GM23338 (cell line): ENCODE data around the gene TMEM187. TPM values are rescaled to one million over a fixed set of nuclear protein-coding genes. Genes with fewer than 3 reads are reported as not detected.

ENCODE experiments used
- ATAC-seq: fragments of 200-7000 bp; cut with Tn5 transposase; 3 replicates; pipeline ENCODE4 v1.9.1; 2020
- DNase-seq: peaks from one replicate; pipeline ENCODE4 v3.0.0-alpha.2; 2015; ENCODE audit warnings: low spot score
- H2AFZ ChIP-seq: fragments of 200-600 bp; sonication (generic); 2 replicates; pipeline ENCODE4 v1.8.0; 2016; ENCODE audit warnings: antibody characterized with exemption, mild to moderate bottlenecking, moderate library complexity
- H3F3A ChIP-seq: fragments of 200-600 bp; sonication (generic); replicated peaks from 2 replicates; pipeline ENCODE4 v1.8.0; 2017; ENCODE audit warnings: antibody characterized with exemption, mixed run types, low read depth
- H3K27ac ChIP-seq: fragments of 200-600 bp; sonication (generic); 2 replicates; pipeline ENCODE4 v1.6.1; 2016; ENCODE audit warnings: low read depth
- H3K27me3 ChIP-seq: fragments of 200-600 bp; sonication (generic); 2 replicates; pipeline ENCODE4 v1.8.0; 2016; ENCODE audit warnings: mild to moderate bottlenecking, mixed run types, moderate library complexity; ENCODE audit not compliant: insufficient read depth
- H3K36me3 ChIP-seq: fragments of 200-600 bp; sonication (generic); 2 replicates; pipeline ENCODE4 v1.8.0; 2016; ENCODE audit warnings: mild to moderate bottlenecking; ENCODE audit not compliant: insufficient read depth
- H3K4me1 ChIP-seq: fragments of 200-600 bp; sonication (generic); 2 replicates; pipeline ENCODE4 v1.8.0; 2016; ENCODE audit warnings: mild to moderate bottlenecking, moderate library complexity; ENCODE audit not compliant: insufficient read depth
- H3K4me2 ChIP-seq: fragments of 200-600 bp; sonication (generic); 2 replicates; pipeline ENCODE4 v1.7.1; 2017; ENCODE audit warnings: mixed run types
- H3K4me3 ChIP-seq: fragments of 200-600 bp; sonication (generic); 2 replicates; pipeline ENCODE4 v1.6.1; 2016; ENCODE audit warnings: mixed run types
- H3K79me2 ChIP-seq: fragments of 200-600 bp; sonication (generic); replicated peaks from 2 replicates; pipeline ENCODE4 v1.8.0; 2017; ENCODE audit warnings: mild to moderate bottlenecking; ENCODE audit not compliant: insufficient read depth
- H3K9me2 ChIP-seq: fragments of 200-600 bp; sonication (generic); 2 replicates; pipeline ENCODE4 v1.8.0; 2017; ENCODE audit not compliant: insufficient read depth
- H4K20me1 ChIP-seq: fragments of 200-600 bp; sonication (generic); replicated peaks from 2 replicates; pipeline ENCODE4 v1.8.0; 2017; ENCODE audit warnings: mild to moderate bottlenecking; ENCODE audit not compliant: insufficient read depth
- H3K27ac Mint-ChIP-seq: 2 replicates; pipeline ENCODE4 v1.8.0; 2020; ENCODE audit warnings: inconsistent platforms, mild to moderate bottlenecking, moderate library complexity, mixed read lengths
- H3K27me3 Mint-ChIP-seq: 3 replicates; pipeline ENCODE4 v1.8.0; 2022; ENCODE audit warnings: low read depth, mild to moderate bottlenecking, moderate library complexity, mixed read lengths, inconsistent platforms; ENCODE audit not compliant: insufficient read depth, poor library complexity
- H3K36me3 Mint-ChIP-seq: 3 replicates; pipeline ENCODE4 v1.8.0; 2021; ENCODE audit warnings: low read depth, mild to moderate bottlenecking, inconsistent platforms, moderate library complexity, mixed read lengths
- H3K4me1 Mint-ChIP-seq: 3 replicates; pipeline ENCODE4 v1.8.0; 2020; ENCODE audit warnings: mild to moderate bottlenecking, inconsistent platforms, mixed read lengths
- H3K4me3 Mint-ChIP-seq: 3 replicates; pipeline ENCODE4 v1.8.0; 2021; ENCODE audit warnings: moderate library complexity, mild to moderate bottlenecking, inconsistent platforms, mixed read lengths
- H3K9me3 Mint-ChIP-seq: 3 replicates; pipeline ENCODE4 v1.8.0; 2020; ENCODE audit warnings: moderate library complexity, mild to moderate bottlenecking, inconsistent platforms, mixed read lengths
- EZH2phosphoT487 ChIP-seq: fragments of 200-600 bp; sonication (generic); IDR thresholded peaks from one replicate; pipeline ENCODE4 v1.8.1; 2018; ENCODE audit warnings: antibody characterized with exemption; ENCODE audit not compliant: unreplicated experiment
- JUNB ChIP-seq: IDR thresholded peaks from one replicate; pipeline ENCODE4 v1.6.1; 2016; ENCODE audit warnings: antibody characterized with exemption; ENCODE audit not compliant: unreplicated experiment
- NANOG ChIP-seq: IDR thresholded peaks from 2 replicates; pipeline ENCODE4 v1.6.1; 2016; ENCODE audit warnings: antibody characterized with exemption, borderline replicate concordance
- POLR2AphosphoS5 ChIP-seq: IDR thresholded peaks from 2 replicates; pipeline ENCODE4 v1.6.1; 2016; ENCODE audit warnings: antibody characterized with exemption, low read depth
- STAT1 ChIP-seq: IDR thresholded peaks from one replicate; pipeline ENCODE4 v1.6.1; 2016; ENCODE audit warnings: antibody characterized with exemption; ENCODE audit not compliant: unreplicated experiment
- ZNF331 ChIP-seq: fragments of 250-450 bp; sonication (Bioruptor Pico); IDR thresholded peaks from 2 replicates; pipeline ENCODE4 v1.5.0; 2020; ENCODE audit warnings: low read depth, mild to moderate bottlenecking, moderate library complexity
- polyA plus RNA-seq: library from polyadenylated mRNA; unstranded; fragments of >200 nt; fragmentation: Nextera tagmentation; extraction: Ambion mirVana; gene quantifications from 2 replicates; pipeline ENCODE4 v1.2.1, GENCODE V29; 2016
- total RNA-seq: library from RNA; depleted of rRNA; stranded (reverse); fragments of >200 nt; shearing (Covaris generic); gene quantifications from 2 replicates; pipeline ENCODE4 v1.2.3, GENCODE V29; 2014
- TF ChIP-seq, protein P1 (sequence below), 2 experiments: fragments of 200-600 bp in 1 of 2; sonication (generic) in 1 of 2; conservative IDR thresholded peaks; 2 replicates each; pipeline versions ENCODE4 v1.5.1 to v1.6.1; 2016 to 2017; ENCODE audit warnings: antibody characterized with exemption in 2 of 2, low read depth in 2 of 2, mild to moderate bottlenecking in 2 of 2, moderate library complexity in 1 of 2
- TF ChIP-seq, protein P2 (sequence below): fragments of 250-450 bp; sonication (Bioruptor Pico); IDR thresholded peaks from 2 replicates; pipeline ENCODE4 v1.5.0; 2020; ENCODE audit warnings: mild to moderate bottlenecking, moderate library complexity

TMEM187 gene
- total and polyA plus RNA-seq, 2 experiments from 2014 or later, result 2.5 to 4.4 TPM

DNA sequence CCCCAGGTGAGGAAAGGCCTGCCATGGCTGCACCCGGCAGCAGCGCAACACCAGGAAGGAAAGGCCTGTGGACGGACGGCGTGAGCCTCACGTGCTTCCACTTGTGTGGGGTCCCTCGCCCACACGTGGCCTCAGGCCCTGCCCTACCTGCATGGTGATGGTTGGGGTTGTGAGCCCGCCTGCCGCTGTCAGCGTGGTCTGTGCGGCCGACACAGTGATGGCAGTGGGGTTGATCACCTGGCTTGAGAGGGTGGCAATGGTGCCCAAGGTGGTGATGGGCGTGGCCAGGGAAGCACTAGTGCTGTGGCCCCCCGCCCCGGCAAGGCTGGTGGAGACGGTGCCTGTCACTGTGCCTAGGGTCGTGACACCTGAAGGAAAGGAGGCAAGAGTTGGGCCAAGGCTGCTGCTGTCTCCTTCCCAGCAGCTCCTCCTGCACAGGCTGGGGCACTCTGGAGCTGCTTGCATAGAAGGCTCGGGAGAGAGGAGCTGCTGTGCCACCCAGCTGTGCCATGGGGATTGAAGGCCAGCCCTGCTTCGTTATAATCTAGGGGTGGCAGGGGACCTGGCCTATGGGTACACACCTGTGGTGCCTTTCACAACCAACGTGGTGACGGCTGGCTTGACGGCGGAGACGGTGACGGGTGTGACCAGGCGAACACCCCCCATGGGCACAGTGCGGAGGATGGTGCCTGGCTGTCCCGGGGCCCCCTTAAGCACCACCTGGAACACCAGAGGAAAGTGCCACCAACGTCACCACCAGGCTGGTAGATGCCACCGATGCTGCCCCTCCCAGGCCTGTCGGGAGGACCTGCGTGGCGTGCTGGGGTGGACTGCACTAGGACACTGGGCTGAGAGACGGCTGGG, 16.3 kb upstream of the TMEM187 start (continued):
- TF ChIP-seq, protein P1, sequence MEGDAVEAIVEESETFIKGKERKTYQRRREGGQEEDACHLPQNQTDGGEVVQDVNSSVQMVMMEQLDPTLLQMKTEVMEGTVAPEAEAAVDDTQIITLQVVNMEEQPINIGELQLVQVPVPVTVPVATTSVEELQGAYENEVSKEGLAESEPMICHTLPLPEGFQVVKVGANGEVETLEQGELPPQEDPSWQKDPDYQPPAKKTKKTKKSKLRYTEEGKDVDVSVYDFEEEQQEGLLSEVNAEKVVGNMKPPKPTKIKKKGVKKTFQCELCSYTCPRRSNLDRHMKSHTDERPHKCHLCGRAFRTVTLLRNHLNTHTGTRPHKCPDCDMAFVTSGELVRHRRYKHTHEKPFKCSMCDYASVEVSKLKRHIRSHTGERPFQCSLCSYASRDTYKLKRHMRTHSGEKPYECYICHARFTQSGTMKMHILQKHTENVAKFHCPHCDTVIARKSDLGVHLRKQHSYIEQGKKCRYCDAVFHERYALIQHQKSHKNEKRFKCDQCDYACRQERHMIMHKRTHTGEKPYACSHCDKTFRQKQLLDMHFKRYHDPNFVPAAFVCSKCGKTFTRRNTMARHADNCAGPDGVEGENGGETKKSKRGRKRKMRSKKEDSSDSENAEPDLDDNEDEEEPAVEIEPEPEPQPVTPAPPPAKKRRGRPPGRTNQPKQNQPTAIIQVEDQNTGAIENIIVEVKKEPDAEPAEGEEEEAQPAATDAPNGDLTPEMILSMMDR (conservative IDR thresholded peaks at IDR 0.05; ENCODE audit: low read depth in 2 of 2), result no peak
- no peak for TF ChIP-seq ZNF331 (CRISPR knock-in tag)
- no peak for TF ChIP-seq JUNB
- no peak for TF ChIP-seq POLR2AphosphoS5

DNA sequence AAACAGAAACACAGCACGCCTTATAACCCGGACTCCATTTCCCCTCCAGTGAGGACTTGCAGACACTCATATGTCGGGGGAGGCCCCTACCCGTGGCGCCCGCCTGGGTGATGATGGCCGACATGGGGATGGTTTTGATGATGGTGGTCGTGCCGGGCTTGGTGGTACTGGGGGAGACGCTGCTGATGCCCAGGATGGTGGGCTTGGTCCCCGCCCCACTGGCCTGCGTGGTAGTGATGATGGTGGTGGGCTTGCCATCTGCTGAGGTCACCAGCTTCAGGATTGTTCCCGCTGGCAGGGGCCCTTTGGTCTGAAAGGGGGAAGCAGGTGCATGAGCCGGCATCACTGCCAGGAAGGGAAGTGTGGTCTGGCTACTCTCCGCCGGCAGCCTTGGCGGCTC, 15.3 kb upstream of the TMEM187 start:
- no peak for TF ChIP-seq NANOG
- no peak overlapping the region for H2AFZ ChIP-seq
- no peak overlapping the region for H3K27ac Mint-ChIP-seq

DNA sequence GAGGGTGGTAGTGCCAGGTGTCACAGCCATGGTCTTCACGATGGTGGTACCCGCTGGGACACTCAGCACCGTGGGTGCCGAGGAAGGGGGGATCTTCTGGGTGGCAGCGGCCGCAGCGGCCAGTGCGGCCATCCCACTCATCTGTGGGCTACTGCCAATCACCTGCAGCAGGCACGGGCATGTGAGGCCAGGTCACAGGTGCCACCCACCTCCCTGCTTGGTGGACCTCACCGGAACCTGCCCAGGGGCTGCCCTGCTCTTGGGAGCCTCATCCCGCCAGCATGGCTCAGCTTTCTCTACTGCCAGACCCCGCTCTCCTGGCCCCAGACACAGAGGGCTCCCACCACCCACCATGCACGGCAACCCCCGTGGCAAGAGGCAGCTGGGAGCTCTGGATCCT, 13.9 kb upstream of the TMEM187 start:
- peaks cover 83% of the 10 kb centered on the region for H3K36me3 Mint-ChIP-seq
- TF ChIP-seq EZH2phosphoT487 (no peak), JUNB (no peak), POLR2AphosphoS5 (no peak), STAT1 (no peak)
- TF ChIP-seq, protein P1 (conservative IDR thresholded peaks at IDR 0.05; ENCODE audit: low read depth in 2 of 2), result no peak
- TF ChIP-seq, protein P2, sequence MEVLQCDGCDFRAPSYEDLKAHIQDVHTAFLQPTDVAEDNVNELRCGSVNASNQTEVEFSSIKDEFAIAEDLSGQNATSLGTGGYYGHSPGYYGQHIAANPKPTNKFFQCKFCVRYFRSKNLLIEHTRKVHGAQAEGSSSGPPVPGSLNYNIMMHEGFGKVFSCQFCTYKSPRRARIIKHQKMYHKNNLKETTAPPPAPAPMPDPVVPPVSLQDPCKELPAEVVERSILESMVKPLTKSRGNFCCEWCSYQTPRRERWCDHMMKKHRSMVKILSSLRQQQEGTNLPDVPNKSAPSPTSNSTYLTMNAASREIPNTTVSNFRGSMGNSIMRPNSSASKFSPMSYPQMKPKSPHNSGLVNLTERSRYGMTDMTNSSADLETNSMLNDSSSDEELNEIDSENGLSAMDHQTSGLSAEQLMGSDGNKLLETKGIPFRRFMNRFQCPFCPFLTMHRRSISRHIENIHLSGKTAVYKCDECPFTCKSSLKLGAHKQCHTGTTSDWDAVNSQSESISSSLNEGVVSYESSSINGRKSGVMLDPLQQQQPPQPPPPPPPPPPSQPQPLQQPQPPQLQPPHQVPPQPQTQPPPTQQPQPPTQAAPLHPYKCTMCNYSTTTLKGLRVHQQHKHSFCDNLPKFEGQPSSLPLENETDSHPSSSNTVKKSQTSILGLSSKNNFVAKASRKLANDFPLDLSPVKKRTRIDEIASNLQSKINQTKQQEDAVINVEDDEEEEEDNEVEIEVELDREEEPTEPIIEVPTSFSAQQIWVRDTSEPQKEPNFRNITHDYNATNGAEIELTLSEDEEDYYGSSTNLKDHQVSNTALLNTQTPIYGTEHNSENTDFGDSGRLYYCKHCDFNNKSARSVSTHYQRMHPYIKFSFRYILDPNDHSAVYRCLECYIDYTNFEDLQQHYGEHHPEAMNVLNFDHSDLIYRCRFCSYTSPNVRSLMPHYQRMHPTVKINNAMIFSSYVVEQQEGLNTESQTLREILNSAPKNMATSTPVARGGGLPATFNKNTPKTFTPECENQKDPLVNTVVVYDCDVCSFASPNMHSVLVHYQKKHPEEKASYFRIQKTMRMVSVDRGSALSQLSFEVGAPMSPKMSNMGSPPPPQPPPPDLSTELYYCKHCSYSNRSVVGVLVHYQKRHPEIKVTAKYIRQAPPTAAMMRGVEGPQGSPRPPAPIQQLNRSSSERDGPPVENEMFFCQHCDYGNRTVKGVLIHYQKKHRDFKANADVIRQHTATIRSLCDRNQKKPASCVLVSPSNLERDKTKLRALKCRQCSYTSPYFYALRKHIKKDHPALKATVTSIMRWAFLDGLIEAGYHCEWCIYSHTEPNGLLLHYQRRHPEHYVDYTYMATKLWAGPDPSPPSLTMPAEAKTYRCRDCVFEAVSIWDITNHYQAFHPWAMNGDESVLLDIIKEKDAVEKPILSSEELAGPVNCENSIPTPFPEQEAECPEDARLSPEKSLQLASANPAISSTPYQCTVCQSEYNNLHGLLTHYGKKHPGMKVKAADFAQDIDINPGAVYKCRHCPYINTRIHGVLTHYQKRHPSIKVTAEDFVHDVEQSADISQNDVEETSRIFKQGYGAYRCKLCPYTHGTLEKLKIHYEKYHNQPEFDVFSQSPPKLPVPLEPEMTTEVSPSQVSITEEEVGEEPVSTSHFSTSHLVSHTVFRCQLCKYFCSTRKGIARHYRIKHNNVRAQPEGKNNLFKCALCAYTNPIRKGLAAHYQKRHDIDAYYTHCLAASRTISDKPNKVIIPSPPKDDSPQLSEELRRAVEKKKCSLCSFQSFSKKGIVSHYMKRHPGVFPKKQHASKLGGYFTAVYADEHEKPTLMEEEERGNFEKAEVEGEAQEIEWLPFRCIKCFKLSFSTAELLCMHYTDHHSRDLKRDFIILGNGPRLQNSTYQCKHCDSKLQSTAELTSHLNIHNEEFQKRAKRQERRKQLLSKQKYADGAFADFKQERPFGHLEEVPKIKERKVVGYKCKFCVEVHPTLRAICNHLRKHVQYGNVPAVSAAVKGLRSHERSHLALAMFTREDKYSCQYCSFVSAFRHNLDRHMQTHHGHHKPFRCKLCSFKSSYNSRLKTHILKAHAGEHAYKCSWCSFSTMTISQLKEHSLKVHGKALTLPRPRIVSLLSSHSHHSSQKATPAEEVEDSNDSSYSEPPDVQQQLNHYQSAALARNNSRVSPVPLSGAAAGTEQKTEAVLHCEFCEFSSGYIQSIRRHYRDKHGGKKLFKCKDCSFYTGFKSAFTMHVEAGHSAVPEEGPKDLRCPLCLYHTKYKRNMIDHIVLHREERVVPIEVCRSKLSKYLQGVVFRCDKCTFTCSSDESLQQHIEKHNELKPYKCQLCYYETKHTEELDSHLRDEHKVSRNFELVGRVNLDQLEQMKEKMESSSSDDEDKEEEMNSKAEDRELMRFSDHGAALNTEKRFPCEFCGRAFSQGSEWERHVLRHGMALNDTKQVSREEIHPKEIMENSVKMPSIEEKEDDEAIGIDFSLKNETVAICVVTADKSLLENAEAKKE (CRISPR knock-in tag), result no peak

More for the DNA sequence above, 15.3 kb upstream of the TMEM187 start:
- Mint-ChIP-seq H3K4me3 (no peak overlapping the region), H3K27me3 (peaks cover 10% of the 10 kb centered on the region), H3K36me3 (peaks cover 83% of the 10 kb centered on the region), H3K9me3 (no peaks in the 10 kb centered on the region), H3K4me1 (no peaks in the 10 kb centered on the region)
- ATAC-seq (no peak), DNase-seq (no peak)
- no peaks in the 10 kb centered on the region; the same call in 1 of the 2 replicates for H3K36me3 ChIP-seq
- no peaks in the 10 kb centered on the region for H3K9me2 ChIP-seq
- peaks cover 4% of the 10 kb centered on the region for H3K79me2 ChIP-seq
- no peak overlapping the region for H3K4me2 ChIP-seq
- H3F3A ChIP-seq, result no peaks in the 10 kb centered on the region
- no peak overlapping the region for H3K27ac ChIP-seq
- no peaks in the 10 kb centered on the region for H3K4me1 ChIP-seq
- H3K4me3 ChIP-seq, result no peak overlapping the region
- no peaks in the 10 kb centered on the region for H3K27me3 ChIP-seq
- no peaks in the 10 kb centered on the region for H4K20me1 ChIP-seq

More for the DNA sequence above, 13.9 kb upstream of the TMEM187 start:
- Histone ChIP-seq H3K79me2 (peaks cover 8% of the 10 kb centered on the region), H3K27ac (no peak overlapping the region), H3K36me3 (no peaks in the 10 kb centered on the region), H3K9me2 (no peaks in the 10 kb centered on the region), H3F3A (no peaks in the 10 kb centered on the region), H4K20me1 (no peaks in the 10 kb centered on the region), H3K27me3 (no peaks in the 10 kb centered on the region), H2AFZ (no peak overlapping the region), H3K4me1 (no peaks in the 10 kb centered on the region), H3K4me3 (no peak overlapping the region), H3K4me2 (no peak overlapping the region)
- Mint-ChIP-seq H3K9me3 (no peaks in the 10 kb centered on the region), H3K4me3 (no peak overlapping the region), H3K4me1 (no peaks in the 10 kb centered on the region), H3K27me3 (peaks cover 10% of the 10 kb centered on the region), H3K27ac (no peak overlapping the region; the same call in 1 of the 2 replicates)
- DNase-seq (no peak), ATAC-seq (no peak)
